Type B pancreatic cell (in vitro differentiated cells): Measurements from ENCODE around the gene DEFB125. TPM values are rescaled to one million over a fixed set of nuclear protein-coding genes. Genes with fewer than 3 reads are reported as not detected.
"Not testable (repeated sequence)": the region's sequence is repeated elsewhere in the genome, so short reads cannot be mapped to it uniquely, and the experiment has no call there.

Experiments
- DNase-seq: peaks from one replicate; pipeline ENCODE4 v3.0.0; 2021; ENCODE audit warnings: mixed read lengths; ENCODE audit not compliant: unreplicated experiment; ENCODE audit errors: extremely low spot score
- H3K27ac Mint-ChIP-seq: 2 replicates; pipeline ENCODE4 v1.8.0; 2021; ENCODE audit warnings: mild to moderate bottlenecking, mixed read lengths
- H3K27me3 Mint-ChIP-seq: 2 replicates; pipeline ENCODE4 v1.8.0; 2021; ENCODE audit warnings: mixed read lengths
- H3K36me3 Mint-ChIP-seq: 2 replicates; pipeline ENCODE4 v1.8.0; 2021; ENCODE audit warnings: mixed read lengths
- H3K4me1 Mint-ChIP-seq: one replicate; pipeline ENCODE4 v1.8.0; 2021; ENCODE audit warnings: mixed read lengths; ENCODE audit not compliant: unreplicated experiment
- H3K4me3 Mint-ChIP-seq: 2 replicates; pipeline ENCODE4 v1.8.0; 2021; ENCODE audit warnings: mild to moderate bottlenecking, mixed read lengths
- H3K9me3 Mint-ChIP-seq: 2 replicates; pipeline ENCODE4 v1.8.0; 2021; ENCODE audit warnings: mixed read lengths
- CTCF ChIP-seq: fragments of 200-600 bp; sonication (generic); conservative IDR thresholded peaks from 2 replicates; pipeline ENCODE4 v1.5.0; 2021; ENCODE audit warnings: antibody characterized with exemption, mild to moderate bottlenecking
- total RNA-seq: library from RNA; stranded (reverse); gene quantifications from 2 replicates; pipeline ENCODE4 v1.2.1, GENCODE V29; 2021; ENCODE audit warnings: low replicate concordance

Gene DEFB125
- total RNA-seq, 1 donor from 2014 or later, result not detected

GRCh38 chr20:117518-117917 lies 30.0 kb downstream of the DEFB125 start:
- no peak overlapping the region for H3K4me3 Mint-ChIP-seq
- no peaks in the 10 kb centered on the region for H3K4me1 Mint-ChIP-seq
- no peak overlapping the region for H3K27ac Mint-ChIP-seq
- H3K36me3 Mint-ChIP-seq, result no peaks in the 10 kb centered on the region
- H3K9me3 Mint-ChIP-seq, result no peaks in the 10 kb centered on the region
- no peak for DNase-seq
- TF ChIP-seq CTCF, result no peak
- H3K27me3 Mint-ChIP-seq, result peaks cover 20% of the 10 kb centered on the region

- not testable (repeated sequence) for H3K27ac Mint-ChIP-seq, H3K36me3 Mint-ChIP-seq, DNase-seq, H3K9me3 Mint-ChIP-seq, H3K4me3 Mint-ChIP-seq, H3K4me1 Mint-ChIP-seq
- H3K27me3 Mint-ChIP-seq, result peaks cover 18% of the 10 kb centered on the region
Measured at GRCh38 chr20:129786-130323, 42.4 kb downstream of the DEFB125 start.

GRCh38 chr20:137668-138490 lies 50.4 kb downstream of the DEFB125 start:
- Mint-ChIP-seq H3K4me3 (no peak overlapping the region), H3K27ac (no peak overlapping the region), H3K9me3 (peaks cover 13% of the 10 kb centered on the region), H3K36me3 (no peaks in the 10 kb centered on the region), H3K4me1 (no peaks in the 10 kb centered on the region), H3K27me3 (peaks cover 27% of the 10 kb centered on the region)
- TF ChIP-seq CTCF, result peak; percentile 50
- DNase-seq, result no peak

GRCh38 chr20:142290-142689 lies 54.8 kb downstream of the DEFB125 start, which contains the start of gene DEFB126:
Gene DEFB126, plus strand, starts transcription at chr20:142590. Its CDS starts 39 bp downstream, at chr20:142629.
- no peak for TF ChIP-seq CTCF
- Mint-ChIP-seq H3K27me3 (peaks cover 56% of the 10 kb centered on the region), H3K36me3 (no peaks in the 10 kb centered on the region), H3K4me3 (no peak within 1 kb of the TSS), H3K4me1 (no peaks in the 10 kb centered on the region), H3K9me3 (peaks cover 5% of the 10 kb centered on the region), H3K27ac (no peak within 1 kb of the TSS)
- DNase-seq, result no peak

GRCh38 chr20:145877-146276 lies 58.4 kb downstream of the DEFB125 start:
- H3K9me3 Mint-ChIP-seq, result no peaks in the 10 kb centered on the region
- H3K27ac Mint-ChIP-seq, result no peak overlapping the region

More at GRCh38 chr20:145877-146276, 58.4 kb downstream of the DEFB125 start:
- no peaks in the 10 kb centered on the region for H3K4me1 Mint-ChIP-seq
- H3K4me3 Mint-ChIP-seq, result no peak overlapping the region
- DNase-seq, result no peak
- H3K36me3 Mint-ChIP-seq, result no peaks in the 10 kb centered on the region
- no peak for TF ChIP-seq CTCF
- peaks cover 64% of the 10 kb centered on the region for H3K27me3 Mint-ChIP-seq

Other genes with a start within 250 kb of the DEFB125 start
- not detected in 2 replicates for gene DEFB126, start 54.9 kb downstream of the DEFB125 start, total RNA-seq
- not detected in 2 replicates for gene DEFB127, start 69.8 kb downstream of the DEFB125 start, total RNA-seq
- gene DEFB128, start 102.0 kb downstream of the DEFB125 start, total RNA-seq, result not detected in 2 replicates
- gene DEFB129, start 139.6 kb downstream of the DEFB125 start, total RNA-seq, result not detected in 2 replicates
- gene DEFB132, start 170.1 kb downstream of the DEFB125 start, total RNA-seq, result not detected in 2 replicates
- 12.6 and 27.0 TPM in 2 replicates for gene C20orf96, start 203.1 kb downstream of the DEFB125 start, total RNA-seq
- gene ZCCHC3, start 209.9 kb downstream of the DEFB125 start, total RNA-seq, result 28.9 and 40.5 TPM in 2 replicates
- gene SOX12, start 237.9 kb downstream of the DEFB125 start, total RNA-seq, result 9.9 and 52.7 TPM in 2 replicates